ENCODE data around the gene RNF220.

DNA sequence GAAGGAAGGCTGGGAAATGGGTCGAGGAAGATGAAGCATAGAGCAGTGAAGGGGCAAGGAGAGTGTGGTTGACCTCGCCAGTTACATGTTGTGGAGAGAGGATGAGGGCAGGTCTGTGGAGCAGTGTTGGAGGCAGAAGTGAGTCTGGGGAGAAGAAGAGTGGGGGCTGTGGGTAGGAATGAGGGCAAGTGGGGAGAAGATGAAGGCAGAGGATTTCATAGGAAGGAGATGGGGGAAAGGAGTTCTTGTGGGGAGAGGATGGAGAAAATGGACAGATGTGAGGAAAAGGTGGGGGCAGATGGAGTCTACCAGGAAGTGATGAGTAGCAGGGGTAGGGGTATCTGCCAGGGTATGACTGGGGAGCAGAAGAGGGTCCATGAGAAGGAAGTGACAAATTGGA, 273.1 kb downstream of the RNF220 start:
- TF ChIP-seq CTCF (IDR thresholded peaks at IDR 0.05) (no peak), POLR2AphosphoS5 (IDR thresholded peaks at IDR 0.05; ENCODE audit: insufficient read depth in 1 of 2, low read depth in 1 of 2) (no peak), POLR2A (IDR thresholded peaks at IDR 0.05) (no peak)
